Endothelial cell (in vitro differentiated cells): ENCODE data around the gene IQGAP1. TPM values are rescaled to one million over a fixed set of nuclear protein-coding genes. Genes with fewer than 3 reads are reported as not detected.

Experiments
- DNase-seq: peaks from one replicate; pipeline ENCODE4 v3.0.0; 2021; ENCODE audit warnings: low spot score
- H3K27ac Mint-ChIP-seq: one replicate; pipeline ENCODE4 v1.8.0; 2021; ENCODE audit warnings: mixed read lengths, inconsistent platforms; ENCODE audit not compliant: unreplicated experiment
- H3K27me3 Mint-ChIP-seq: one replicate; pipeline ENCODE4 v1.8.0; 2021; ENCODE audit warnings: mild to moderate bottlenecking, moderate library complexity, mixed read lengths, inconsistent platforms; ENCODE audit not compliant: unreplicated experiment
- H3K36me3 Mint-ChIP-seq: one replicate; pipeline ENCODE4 v1.8.0; 2021; ENCODE audit warnings: mild to moderate bottlenecking, low read depth, mixed read lengths, inconsistent platforms; ENCODE audit not compliant: unreplicated experiment
- H3K4me1 Mint-ChIP-seq: one replicate; pipeline ENCODE4 v1.8.0; 2021; ENCODE audit warnings: mild to moderate bottlenecking, mixed read lengths, inconsistent platforms; ENCODE audit not compliant: unreplicated experiment
- H3K4me3 Mint-ChIP-seq: one replicate; pipeline ENCODE4 v1.8.0; 2021; ENCODE audit warnings: mild to moderate bottlenecking, mixed read lengths, inconsistent platforms; ENCODE audit not compliant: unreplicated experiment
- H3K9me3 Mint-ChIP-seq: one replicate; pipeline ENCODE4 v1.8.0; 2021; ENCODE audit warnings: mixed read lengths, inconsistent platforms; ENCODE audit not compliant: unreplicated experiment
- total RNA-seq: library from RNA; stranded (reverse); fragmentation: NEBNext Ultra II Directional; extraction: Animal tissue kit (Norgen Biotek cat#: 25700); gene quantifications from one replicate; pipeline ENCODE4 v1.2.1, GENCODE V29; 2021; ENCODE audit not compliant: unreplicated experiment
- TF ChIP-seq, protein P1 (sequence below): fragments of 200-600 bp; sonication (generic); IDR thresholded peaks from one replicate; pipeline ENCODE4 v1.5.0; 2021; ENCODE audit warnings: antibody characterized with exemption; ENCODE audit not compliant: unreplicated experiment

IQGAP1 gene
- total RNA-seq, 1 donor from 2014 or later, result 86.4 TPM

DNA sequence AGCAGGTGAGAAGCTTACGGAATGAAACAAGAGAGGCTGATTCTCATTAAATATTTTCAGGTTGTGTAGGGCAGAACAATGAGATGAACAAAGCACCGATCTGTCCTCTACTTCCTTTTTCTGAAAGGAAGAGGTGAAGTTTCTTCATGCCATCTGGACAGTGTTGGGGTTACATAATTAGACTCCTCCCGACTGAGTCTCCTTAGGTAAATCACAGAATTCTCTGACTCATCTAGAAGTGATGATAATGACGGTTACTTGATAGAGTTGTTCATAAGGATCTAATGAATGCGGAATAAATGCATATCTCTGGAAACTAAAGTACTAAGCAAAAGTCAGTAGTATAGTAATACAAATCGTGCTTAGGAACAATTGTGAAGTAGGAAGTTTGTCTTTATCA, 162.9 kb downstream of the IQGAP1 start:
- Mint-ChIP-seq H3K9me3 (no peaks in the 10 kb centered on the region), H3K4me3 (no peak overlapping the region), H3K36me3 (peaks cover 4% of the 10 kb centered on the region), H3K4me1 (peaks cover 2% of the 10 kb centered on the region), H3K27ac (no peak overlapping the region), H3K27me3 (no peaks in the 10 kb centered on the region)
- TF ChIP-seq, protein P1, sequence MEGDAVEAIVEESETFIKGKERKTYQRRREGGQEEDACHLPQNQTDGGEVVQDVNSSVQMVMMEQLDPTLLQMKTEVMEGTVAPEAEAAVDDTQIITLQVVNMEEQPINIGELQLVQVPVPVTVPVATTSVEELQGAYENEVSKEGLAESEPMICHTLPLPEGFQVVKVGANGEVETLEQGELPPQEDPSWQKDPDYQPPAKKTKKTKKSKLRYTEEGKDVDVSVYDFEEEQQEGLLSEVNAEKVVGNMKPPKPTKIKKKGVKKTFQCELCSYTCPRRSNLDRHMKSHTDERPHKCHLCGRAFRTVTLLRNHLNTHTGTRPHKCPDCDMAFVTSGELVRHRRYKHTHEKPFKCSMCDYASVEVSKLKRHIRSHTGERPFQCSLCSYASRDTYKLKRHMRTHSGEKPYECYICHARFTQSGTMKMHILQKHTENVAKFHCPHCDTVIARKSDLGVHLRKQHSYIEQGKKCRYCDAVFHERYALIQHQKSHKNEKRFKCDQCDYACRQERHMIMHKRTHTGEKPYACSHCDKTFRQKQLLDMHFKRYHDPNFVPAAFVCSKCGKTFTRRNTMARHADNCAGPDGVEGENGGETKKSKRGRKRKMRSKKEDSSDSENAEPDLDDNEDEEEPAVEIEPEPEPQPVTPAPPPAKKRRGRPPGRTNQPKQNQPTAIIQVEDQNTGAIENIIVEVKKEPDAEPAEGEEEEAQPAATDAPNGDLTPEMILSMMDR, result no peak
- DNase-seq, result no peak

Other genes starting within 250 kb of the IQGAP1 start
- 11.2 TPM for gene SEMA4B, start 186.9 kb upstream of the IQGAP1 start, total RNA-seq
- gene CIB1, start 154.3 kb upstream of the IQGAP1 start, total RNA-seq, result 19.8 TPM
- gene GDPGP1, start 154.0 kb upstream of the IQGAP1 start, total RNA-seq, result 7.7 TPM
- gene TTLL13, start 138.7 kb upstream of the IQGAP1 start, total RNA-seq, result not detected
- gene NGRN, start 122.6 kb upstream of the IQGAP1 start, total RNA-seq, result 69.0 TPM
- 4.1 TPM for gene ZNF774, start 36.0 kb upstream of the IQGAP1 start, total RNA-seq
- gene CRTC3, start 141.7 kb downstream of the IQGAP1 start, total RNA-seq, result 27.1 TPM